ENCODE measurements around the gene TMEM41A.

TMEM41A gene

GRCh38 chr3:185528532-185528931 is 29.7 kb upstream of the TMEM41A start:
- TF ChIP-seq CTCF (IDR thresholded peaks at IDR 0.05; ENCODE audit: extremely low read depth, missing control alignments) = no peak

GRCh38 chr3:185527364-185527763 is 28.5 kb upstream of the TMEM41A start:
- no peak for TF ChIP-seq CTCF (IDR thresholded peaks at IDR 0.05; ENCODE audit: extremely low read depth, missing control alignments)
- DNase-seq (ENCODE audit: low spot score) = no peak

More at GRCh38 chr3:185528532-185528931, 29.7 kb upstream of the TMEM41A start:
- DNase-seq (ENCODE audit: low spot score) = no peak

GRCh38 chr3:185526349-185526951 is 27.6 kb upstream of the TMEM41A start:
- DNase-seq (ENCODE audit: low spot score) = no peak
- no peak for TF ChIP-seq CTCF (IDR thresholded peaks at IDR 0.05; ENCODE audit: extremely low read depth, missing control alignments)

- TF ChIP-seq CTCF (IDR thresholded peaks at IDR 0.05; ENCODE audit: extremely low read depth, missing control alignments) = no peak
- DNase-seq (ENCODE audit: low spot score) = no peak
These were observed 22.7 kb upstream of the TMEM41A start for GRCh38 chr3:185521349-185522138.

- no peak for TF ChIP-seq CTCF (IDR thresholded peaks at IDR 0.05; ENCODE audit: extremely low read depth, missing control alignments)
- no peak for DNase-seq (ENCODE audit: low spot score)
These were observed 20.2 kb upstream of the TMEM41A start for GRCh38 chr3:185519021-185519420.

GRCh38 chr3:185517387-185518130 is 18.7 kb upstream of the TMEM41A start:
- TF ChIP-seq CTCF (IDR thresholded peaks at IDR 0.05; ENCODE audit: extremely low read depth, missing control alignments) = no peak
- DNase-seq (ENCODE audit: low spot score) = no peak

GRCh38 chr3:185511711-185512110 is 12.9 kb upstream of the TMEM41A start:
- no peak for TF ChIP-seq CTCF (IDR thresholded peaks at IDR 0.05; ENCODE audit: extremely low read depth, missing control alignments)
- DNase-seq (ENCODE audit: low spot score) = no peak

Data from GM20000 (cell line).